NCI-H526 treated with DMSO at 0.1 percent for 48 hours (cell line): ENCODE results near the gene C19orf12.

Experiments used
- DNase-seq: peaks from one replicate; lab custom pipeline; 2025; lab: John Stamatoyannopoulos, UW

The C19orf12 gene

DNA sequence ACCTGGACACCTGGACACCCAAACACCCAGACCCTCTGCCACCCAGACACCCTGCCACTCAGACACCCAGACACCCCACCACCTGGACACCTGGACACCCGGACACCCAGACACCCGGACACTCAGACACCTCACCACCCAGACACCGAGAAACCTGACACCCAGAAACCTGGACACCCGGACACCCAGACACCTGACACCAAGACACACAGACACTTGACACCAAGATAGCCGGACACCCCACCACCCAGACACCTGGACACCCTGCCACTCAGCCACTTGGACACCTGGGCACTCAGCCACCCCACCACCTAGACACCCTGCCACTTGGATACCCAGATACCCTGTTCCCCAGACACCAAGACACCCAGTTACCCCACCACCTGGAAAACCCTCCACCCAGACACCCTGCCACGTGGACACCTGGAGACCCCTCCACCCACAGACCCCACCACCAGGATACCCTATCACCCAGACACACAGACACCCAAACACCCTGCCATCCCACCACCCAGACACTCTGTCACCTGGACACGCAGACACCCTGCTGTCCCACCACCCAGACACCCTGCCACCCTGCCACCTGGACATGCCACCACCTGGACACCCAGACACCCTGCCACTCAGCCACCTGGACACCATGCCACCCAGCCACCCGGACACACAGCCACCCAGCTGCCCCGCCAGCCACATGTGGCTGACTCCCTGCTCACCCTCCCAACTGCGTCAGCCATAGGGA is 17.4 kb downstream of the C19orf12 start:
- no peak for DNase-seq

DNA sequence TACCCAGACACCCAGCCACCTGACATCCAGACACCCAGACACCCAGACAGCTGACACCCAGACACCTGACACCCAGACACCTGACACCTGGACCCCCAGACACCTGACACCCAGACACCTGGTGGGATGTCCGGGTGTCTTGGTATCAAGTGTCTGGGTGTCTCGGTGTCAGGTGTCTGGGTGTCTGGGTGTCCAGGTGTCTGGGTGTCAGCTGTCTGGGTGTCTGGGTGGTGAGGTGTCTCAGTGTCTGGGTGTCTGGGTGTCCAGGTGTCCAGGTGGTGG is 18.6 kb downstream of the C19orf12 start:
- no peak for DNase-seq

DNA sequence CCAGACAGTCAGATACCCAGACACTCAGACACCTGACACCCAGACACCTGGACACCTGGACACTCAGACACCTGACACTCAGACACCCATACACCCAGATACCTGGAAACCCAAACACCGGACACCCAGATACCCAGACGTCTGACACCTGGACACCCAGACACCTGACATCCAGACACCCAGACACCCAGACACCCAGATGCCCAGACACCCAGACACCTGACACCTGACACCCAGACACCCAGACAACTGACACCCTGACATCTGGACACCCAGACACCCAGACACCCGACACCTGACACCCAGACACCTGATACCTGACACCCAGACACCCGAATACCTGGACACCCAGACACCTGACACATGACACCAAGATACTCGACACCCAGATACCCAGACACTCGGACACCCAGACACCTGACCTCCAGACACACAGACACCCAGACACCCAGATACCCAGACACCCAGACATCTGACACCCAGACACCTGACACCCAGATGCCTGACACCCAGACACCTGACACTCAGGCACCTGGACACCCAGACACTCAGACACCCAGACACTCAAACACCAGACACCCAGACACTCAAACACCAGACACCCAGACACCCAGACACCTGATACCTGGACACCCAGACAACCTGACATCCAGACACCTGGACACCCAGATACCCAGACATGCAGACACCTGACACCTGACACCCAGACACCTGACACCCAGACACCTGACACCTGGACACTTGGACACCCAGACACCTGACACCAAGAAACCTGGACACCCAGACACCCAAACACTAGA is 19.1 kb downstream of the C19orf12 start:
- DNase-seq: no peak

DNA sequence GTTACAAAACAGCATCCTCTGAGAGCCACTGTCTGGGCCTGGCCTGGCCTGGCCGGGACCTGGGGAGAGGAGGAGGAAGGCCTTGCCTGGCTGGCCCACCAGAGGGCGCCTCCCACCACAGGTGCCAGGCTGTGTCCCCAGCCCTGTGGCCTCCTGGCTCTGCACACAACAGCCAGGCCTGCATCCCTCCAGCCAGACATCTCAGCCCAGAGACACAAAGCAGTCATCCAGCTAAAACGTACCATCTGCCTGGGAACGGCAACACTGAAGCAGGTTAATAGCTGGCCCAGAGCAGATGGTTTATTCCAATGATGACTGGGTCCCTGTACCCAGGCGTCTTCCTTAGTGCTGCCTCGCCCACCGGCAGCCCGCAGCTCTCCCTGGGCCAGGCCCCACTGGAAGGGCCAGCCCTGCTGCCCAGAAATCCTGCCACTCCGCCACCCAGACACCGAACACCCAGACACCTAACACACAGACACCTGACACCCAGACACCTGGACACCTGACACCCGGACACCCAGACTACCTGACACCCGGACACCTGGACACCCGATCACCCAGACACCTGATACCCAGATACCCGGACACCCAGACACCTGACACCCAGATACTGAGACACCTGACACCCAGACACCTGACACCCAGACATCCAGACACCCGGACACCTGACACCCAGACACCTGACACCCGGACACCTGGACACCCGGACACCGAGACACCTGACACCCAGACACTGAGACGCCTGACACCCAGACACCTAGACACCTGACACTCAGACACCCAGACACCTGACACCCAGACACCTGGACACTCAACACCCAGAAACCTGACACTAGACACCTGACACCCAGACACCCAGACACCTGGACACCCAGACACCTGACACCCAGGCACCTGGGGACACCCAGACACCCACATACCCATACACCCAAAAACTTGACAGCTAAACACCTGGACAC is 20.1 kb downstream of the C19orf12 start:
- no peak for DNase-seq

DNA sequence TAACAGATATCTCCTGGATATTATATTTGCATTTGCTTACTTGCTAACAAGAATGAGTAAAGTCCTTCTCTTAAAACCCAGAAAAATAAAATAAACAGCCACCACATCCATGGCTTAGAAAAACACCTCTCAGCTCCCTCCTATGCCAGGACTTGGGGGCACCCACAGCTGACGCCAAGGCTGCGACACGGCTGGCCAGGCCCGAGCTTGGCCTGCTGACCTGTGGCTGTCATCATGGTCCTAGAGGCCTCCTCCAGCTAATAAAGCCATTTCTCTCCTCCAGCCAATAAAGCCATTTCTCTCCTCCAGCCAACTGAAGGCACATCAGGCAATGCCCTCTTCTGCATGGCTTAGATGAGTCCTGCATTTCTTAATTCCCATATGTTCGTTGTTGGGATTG is 20.9 kb downstream of the C19orf12 start:
- no peak for DNase-seq

DNA sequence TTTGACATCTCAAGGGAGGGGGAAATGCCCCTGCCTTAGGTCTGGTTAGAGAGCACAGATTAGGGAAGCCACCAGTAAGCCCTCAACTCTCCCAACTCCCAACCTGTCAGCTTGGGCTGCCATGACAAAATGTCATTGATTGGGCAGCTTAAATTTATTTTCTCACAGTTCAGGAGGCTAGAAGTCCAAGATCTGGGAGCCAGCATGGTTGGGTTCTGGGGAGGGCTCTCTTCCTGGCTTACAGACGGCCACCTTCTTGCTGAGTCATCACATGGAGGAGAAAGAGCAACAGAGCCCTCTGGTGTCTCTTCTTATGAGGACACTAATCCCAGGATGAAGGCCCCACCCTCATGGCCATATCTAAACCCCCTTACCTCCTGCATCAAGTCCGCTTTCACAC is 24.2 kb downstream of the C19orf12 start:
- no peak for DNase-seq

DNA sequence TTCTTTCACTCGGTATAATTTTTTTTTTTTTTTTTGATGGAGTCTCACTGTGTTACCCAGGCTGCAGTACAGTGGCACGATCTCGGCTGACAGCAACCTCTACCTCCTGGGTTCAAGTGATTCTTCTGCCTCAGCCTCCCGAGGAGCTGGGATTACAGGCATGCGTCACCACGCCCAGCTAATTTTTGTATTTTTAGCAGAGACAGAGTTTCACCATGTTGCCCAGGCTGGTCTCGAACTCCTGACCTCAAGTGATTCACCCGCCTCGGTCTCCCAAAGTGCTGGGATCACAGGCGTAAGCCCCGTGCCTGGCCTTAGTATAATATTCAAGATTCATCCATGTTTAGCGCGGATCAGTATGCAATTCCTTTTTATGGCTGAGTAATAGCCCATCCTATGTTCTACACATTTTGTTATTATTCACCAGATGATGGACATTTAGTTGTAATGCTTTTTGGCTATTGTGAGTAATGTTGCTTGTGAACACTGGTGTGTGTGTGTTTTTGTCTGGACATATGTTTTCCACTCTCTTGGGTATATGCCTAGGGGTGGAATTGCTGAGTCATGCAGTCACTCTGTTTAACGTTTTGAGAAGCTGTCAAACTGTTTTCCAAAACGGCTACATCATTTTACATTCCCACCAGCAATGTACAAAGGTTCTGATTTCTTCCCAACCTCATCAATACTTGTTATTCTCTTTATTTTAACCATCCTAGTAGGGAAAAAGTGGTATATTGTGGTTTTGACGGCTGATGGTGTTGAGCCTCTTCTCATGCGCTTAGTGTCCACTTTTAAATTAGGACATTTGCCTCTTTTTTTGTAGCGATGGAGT is 26.9 kb downstream of the C19orf12 start:
- DNase-seq: no peak

DNA sequence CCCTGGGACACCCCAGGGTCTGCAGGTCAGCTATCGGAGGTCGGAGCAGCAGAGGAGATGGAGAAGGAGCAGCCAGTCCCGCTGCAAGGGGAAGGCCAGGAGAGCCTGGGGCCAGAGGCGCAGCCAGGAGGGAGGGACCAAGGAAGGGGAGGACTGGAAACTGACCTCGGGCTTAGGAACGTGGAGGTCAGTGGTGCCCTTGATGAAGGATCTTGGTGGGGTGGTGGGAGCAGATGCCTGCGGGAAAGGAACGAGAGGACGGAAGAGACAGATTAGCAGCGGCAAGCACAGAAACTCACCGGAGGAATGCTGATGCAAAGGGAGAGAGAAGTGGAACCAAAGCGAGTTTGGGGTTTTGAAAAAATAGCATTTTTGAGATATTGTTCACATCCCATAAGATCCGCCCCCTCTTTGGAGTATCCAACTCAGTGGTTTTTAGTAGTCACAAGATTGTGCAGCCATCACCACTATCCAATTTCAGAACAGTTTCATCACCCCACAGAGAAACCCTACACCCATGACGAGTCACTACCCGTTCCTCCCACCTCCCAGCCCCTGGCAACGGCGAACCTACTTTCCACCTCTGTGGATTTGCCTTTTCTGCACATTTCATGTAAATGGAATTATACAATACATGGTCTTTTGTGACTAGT is 27.7 kb downstream of the C19orf12 start:
- DNase-seq: no peak

DNA sequence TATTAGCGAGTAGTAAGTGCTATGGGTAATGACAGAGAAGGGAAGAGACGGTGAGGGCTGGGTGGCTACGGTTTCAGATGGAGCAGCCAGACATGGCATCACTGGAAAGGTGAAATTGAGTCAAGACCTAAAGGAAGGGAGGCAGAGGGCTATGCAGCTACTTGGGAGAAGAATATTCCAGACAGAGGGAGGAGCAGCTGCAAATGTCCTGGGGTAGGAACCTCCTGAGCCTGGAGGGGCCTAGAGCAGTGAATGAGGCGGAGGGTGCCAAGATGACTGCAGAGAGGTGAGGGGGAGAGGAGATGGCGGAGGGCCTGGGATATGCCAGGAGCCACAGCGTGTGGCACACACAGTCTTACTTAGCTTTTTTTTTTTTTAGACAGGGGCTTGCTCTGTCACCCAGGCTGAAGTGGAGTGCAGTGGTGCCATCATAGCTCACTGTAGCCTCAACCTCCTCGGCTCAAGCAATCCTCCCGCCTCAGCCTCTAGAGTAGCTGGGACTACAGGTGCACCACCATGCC is 28.7 kb downstream of the C19orf12 start:
- no peak for DNase-seq

DNA sequence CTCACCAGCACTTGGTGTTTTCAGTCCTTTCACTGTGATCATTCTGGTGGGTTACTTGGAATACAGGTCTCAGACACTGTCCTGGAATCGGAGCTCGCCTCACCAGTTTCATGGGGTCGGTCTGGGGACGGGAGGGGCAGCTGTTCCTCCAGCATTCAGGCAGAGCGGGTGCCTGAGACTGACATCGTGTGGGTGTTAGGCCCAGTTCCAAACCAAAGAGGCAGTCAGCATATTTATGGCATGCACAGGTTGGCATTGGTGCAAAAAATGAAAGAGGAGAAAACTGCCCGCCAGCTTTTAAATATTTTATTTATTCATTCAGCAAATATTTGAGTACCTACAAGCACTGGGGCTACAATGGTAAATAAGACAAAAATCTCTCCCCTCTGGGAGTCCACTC is 29.7 kb downstream of the C19orf12 start:
- DNase-seq: no peak

DNA sequence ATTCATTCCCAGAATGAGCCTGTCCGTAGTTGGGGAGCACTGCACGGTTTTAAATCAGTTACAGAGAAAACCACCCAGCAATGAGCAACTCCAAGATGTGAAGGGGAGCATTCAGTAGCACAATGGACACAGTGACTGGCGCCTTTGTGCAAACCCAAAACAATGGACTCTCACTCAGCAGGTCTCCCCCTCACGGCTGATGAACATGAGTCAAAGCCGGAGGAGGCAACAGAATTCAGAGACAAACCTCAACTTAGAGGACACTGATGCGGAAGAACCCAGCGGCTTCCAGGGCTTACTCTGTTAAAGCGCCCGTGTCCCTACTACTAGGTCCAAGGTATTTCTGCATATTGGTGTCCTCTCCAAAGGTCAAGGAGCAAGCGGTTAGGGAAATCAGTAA is 32.1 kb downstream of the C19orf12 start:
- no peak for DNase-seq

DNA sequence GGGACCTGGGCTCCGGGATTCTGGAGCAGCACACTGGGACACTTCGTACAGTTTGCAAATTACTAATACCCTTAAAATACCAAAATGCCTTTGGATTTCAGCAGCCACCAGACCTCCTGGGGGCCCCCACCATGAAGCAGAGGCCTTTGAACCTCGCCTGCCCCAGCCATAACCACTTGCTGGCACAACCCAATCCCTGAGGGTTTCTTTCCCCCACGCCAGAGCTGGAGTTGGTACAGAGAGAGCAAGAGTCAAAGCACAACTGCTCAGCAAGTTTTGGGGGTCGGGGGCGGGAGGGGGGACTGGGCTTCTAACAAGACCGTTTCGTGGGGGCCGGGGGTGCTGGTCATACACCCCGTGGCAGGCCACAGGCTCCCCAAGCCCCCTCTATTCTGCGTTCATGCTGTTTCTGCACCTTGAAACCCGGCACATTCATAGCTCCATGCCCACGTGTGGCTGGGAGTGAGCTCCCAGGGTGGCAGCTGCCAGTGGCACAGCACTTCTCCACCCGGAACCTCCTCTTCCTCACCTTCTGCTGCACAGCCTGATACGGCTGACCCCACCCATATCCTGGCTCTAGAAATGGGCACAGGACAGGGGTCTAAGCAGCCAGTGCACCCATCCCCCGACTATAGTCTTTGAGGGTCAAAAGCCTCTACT is 32.7 kb downstream of the C19orf12 start:
- no peak for DNase-seq

DNA sequence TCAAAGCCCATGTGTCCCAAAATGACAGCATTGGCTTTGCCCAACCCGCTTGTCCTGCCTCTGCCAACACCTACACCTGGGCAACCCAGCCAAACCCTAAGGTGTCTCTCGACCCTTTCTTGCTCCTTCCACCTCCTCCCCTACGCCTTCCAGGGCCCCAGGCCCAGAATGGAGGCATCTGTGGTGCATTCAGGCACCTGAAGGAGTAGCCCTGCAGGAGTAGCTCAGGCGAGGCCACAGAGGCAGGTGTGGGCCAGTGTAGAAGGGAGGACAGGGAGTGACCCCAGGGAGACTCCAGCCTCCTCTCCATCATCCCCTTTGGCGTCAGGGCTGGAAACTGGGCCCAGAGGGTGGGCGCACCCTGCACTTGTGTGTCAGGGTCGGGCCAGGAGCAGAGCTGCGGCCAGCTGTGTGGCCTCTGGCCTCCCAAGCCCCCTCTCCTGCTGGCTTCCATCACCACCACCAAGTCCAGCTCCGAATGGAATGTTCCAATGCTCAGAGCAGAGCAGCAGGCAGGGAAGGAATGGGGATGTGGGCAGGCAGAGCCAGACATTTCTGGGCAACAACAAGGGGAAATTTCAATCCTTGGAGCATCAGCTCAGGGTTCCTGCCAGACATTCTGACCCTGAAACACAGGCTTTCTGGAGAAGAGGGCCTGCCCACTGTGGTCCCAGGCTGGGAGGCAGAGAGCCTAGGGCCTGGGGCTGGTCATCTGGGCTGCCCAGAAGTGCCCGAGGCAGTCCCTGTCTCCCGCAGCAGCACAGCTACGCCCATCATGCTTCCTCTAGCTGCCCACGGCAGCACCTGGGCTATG is 33.4 kb downstream of the C19orf12 start:
- no peak for DNase-seq

DNA sequence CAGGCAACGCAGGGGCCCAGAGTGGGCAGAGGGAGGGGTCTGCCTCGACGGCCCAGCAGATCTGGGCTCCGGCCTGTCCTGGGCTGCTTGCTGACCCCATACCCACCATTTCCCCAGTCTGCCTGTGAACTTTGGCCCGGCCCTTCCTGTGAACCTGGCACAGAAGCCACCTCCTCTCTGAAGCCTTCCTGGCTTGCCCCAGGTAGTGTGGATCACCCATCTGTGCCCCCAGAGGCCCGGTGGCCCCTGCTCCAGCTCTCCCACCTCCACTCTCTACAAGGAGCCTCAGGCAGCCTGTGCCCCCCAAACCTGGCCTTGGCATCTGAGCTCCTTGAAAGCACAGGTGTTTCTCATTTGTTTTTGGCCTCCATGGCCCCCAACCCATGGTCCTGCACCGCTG is 34.1 kb downstream of the C19orf12 start:
- DNase-seq: no peak

DNA sequence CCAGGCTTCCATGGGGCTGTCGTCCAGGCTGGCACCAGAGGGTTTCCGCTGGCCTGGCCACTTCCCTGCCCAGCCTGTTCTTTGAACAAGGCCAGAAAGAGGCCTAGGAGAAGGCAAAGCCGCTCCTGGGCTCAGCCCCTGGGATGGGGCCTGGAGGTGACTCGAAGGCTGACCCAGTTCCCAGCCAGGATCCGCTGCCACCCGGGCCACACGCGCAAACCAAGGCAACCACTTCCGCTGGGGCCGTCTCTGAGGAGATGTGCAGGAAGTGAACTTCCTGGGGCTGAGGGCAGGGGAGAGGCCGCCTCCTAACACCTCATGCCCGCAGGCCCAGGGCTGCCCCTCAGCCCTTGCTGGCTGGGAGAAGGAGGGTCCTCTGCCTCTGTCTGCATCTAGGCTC is 34.6 kb downstream of the C19orf12 start:
- DNase-seq: no peak

DNA sequence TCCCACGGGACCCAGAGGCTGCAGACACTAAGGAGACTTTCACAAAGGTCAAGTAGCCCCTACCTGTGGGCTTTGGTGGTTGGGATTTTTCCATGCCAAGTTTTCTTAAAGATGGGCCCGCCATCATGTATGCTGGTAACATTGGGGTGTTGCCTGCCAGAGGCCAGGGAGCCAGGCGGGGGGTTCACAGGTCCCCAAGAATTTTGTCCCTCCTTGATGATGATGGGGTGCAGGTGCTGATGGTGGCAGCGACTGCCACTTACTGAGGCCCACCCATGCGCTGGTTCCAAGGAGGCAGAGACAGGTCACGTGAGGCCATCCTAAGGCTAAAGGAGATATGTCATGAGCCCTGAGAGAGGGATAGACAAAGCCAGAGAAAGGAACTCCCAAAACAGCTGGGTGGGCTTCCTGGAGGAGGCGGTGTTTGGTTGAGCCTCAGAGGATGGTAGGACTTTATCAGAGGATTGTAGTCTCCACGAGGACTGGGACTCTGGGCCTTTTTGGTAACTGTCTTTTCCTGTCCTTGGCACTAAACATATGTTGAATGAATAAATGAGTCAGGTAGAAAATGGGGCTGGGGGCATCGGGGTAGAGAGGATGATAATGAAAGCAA is 35.4 kb downstream of the C19orf12 start:
- DNase-seq: no peak

DNA sequence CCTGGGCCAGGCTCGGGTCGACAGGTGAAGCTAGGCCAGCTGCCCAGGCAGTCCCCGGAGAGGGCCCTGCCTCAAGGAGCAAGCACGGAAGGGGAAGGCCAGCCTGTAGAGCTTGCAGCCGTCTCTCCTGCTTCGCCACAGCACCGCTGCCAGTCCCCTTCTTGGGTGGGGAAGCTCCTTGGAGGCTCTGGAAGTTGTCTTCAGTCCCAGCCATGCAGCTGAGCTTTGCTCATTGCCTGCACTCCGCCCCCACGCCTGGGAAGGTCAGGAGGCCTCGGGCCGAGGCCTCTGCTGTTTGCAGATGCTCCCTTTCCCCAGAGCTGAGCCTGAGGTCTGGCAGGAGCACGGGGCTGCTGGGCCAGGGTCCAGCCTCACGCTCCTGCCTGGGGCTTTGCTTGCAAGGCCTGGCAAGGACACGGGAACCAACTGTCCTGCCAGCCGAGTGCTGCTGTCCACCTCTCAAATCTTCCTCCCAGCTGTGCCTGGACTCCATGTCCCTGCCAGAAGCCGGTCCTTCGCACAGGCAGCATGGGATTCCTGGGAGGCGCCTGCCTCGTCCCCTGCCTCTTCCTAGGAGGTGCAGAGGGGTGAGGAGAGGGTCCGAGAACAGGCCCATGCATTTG is 36.5 kb downstream of the C19orf12 start:
- no peak for DNase-seq

DNA sequence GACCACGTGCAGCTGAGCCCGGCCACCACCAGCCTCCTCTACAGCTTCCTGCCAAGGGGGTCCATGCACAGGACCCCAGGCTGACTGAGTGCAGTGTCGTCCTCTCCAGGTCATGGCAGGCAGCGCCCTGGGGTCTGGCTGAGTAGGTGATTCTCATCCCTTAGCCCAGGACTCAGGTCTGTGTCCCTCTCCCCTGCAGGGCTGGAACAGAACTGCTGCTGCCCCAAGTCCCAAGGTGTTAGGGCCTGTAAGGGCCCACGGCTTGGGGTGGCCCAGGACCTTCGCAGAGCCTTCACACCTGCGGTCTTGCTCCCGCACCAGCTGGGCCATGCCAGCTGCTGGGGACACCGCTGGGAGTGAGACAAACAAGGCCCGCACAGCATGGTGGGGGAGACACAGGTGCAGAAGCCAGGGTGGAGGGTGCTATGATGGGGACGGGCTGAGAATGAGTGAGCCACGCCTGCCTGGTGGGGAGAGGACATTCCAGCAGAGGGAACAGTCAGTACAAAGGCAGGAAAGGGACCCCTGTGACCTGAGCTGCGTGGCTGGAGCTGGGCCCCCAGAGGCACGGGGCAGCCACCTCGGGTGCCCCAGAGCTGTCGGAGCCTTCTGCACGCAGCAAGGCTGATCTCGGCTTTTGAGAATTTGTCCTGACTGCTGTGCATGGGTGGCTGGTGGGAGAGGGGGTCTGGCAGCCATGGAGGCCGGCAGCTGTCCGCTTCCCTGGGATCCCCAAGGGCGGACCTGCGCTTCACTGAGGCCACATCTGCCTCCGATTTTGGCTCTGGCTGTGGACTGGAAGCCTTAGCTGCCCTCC is 37.9 kb downstream of the C19orf12 start:
- DNase-seq: no peak
